UCSD-AML1 (cell line): ENCODE measurements around the gene OR10G3.

Experiments used
- DNase-seq: peaks from one replicate; lab custom pipeline; 2025; ENCODE audit not compliant: unreplicated experiment; lab: John Stamatoyannopoulos, UW

Gene OR10G3

DNA sequence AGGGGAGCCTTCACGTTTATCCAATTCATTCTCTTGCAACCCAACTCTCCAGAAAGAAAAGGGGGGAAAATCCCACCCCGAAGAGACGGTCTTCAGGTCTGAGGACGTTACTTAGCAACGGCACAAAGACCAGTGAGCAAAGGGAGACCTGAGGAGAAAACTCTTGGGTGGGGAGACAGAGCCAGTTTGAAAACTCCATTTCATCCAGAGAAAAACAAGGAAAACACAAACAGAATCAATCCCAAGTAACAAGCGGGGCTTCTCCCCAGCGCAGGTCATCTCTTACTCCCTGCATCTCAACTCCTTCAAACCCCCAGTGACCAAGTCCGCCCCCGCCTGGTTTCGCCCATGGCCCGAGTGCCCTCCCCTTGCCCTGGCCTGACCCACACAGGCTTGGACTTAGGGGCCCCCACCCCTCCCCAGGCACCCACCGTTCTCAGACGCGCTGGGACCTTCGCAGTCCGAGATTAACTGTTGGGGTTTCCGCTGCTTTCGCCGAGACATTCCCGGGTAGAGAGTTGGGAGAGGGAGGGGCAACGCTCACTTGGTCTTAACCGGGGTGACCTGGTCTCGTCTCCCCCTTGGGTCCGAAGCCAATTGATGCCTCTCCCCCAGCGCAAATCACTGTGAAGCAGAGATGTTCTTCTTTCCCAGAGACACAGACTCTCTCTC, 43.3 kb downstream of the OR10G3 start:
- DNase-seq: no peak

GRCh38 chr14:21535545-21536417, 44.1 kb downstream of the OR10G3 start:
- no peak for DNase-seq

DNA sequence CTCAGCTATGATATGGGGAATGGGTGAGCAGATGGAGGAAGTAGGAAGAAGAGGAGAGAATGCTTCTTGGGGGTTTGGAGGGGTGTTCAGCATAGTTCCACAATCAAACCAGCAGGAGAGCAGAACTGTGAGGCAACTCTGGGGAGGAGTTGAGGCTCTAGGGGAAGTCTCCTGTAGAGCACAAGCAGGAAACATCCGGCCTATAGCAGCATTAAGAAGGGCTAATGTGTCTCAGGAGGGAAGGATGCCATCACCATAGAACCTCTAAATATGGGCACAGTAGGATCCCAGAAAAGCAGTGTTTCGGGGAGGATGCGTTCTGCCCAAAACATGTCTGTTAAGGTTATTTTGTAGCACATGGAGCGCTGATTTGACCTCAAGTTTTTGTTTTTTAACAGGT, 45.3 kb downstream of the OR10G3 start:
- DNase-seq: no peak

DNA sequence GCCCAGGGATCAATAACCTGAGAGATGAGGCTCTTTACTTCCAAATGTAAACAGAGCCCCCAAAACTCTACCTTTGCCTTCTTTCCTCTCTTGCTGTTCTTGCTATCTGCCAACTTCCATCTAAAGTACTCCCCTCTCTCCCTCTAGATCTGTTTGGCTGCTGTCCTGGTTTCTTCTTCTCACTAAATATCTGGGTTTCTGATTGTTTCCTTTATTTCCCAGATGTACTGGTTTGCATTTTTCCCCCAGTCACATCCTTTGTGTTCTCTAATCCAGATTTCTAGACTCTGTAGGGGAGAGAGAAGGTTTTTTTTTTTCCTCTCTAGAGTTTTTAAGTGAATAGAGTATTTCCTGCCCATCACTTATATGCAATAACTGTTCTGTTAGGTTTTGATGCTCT, 46.6 kb downstream of the OR10G3 start:
- no peak for DNase-seq

GRCh38 chr14:21529515-21529914, 50.4 kb downstream of the OR10G3 start:
- DNase-seq: no peak

- no peak for DNase-seq
Measured at GRCh38 chr14:21528381-21529348, 51.2 kb downstream of the OR10G3 start.

DNA sequence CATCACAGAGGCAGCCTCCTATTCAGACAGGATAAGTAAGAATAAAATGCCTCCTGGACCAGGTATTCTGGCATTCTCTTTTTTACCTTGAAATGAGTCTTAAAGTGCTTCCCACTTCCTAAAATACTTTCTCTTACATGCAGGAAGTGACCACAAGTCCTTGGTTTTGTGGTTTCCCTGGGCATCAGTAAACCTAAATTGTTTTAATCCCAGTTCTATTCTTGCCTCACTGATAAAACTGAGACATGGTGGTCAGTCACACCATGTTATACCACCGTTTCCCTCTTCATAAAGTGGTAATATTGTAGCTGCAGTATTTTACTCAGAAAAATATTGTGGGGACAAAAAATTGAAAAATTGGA, 52.6 kb downstream of the OR10G3 start:
- no peak for DNase-seq

DNA sequence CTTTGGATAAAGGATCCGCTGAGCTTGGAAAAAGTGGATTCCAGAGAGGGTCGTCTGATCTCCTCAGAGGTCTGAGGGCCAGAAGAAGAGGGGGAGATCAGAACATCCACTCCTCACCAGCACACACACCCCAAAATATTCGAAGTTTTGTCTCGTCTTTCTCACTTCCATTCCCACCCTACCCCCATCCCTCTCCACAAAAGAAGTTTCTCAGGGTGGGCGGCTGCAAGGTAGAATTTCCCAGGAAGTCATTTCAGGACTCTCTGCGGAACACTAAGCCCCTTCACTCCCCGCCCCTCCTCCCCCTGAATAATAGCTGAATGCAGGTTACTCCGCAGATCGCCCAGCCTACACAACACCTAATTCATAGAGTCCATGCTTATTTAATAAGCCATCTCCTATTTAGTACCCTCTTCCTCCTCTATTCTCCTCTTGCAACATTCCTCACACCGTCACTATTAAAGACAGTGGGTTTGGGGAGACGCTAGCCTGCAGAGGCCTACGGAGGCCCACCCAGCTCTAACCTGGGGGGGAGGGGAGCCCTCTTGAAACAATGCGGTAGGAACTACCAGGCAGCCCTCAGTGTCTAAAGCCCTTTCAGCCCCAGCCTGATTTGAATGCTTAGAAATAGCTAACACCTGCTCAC, 53.1 kb downstream of the OR10G3 start:
- DNase-seq: peak; percentile 25

GRCh38 chr14:21525962-21526671, 53.8 kb downstream of the OR10G3 start, which contains the start of gene SALL2:
Gene SALL2, minus strand, starts transcription at chr14:21526346. Its CDS starts 219 bp downstream, at chr14:21526127.
- no peak for DNase-seq

DNA sequence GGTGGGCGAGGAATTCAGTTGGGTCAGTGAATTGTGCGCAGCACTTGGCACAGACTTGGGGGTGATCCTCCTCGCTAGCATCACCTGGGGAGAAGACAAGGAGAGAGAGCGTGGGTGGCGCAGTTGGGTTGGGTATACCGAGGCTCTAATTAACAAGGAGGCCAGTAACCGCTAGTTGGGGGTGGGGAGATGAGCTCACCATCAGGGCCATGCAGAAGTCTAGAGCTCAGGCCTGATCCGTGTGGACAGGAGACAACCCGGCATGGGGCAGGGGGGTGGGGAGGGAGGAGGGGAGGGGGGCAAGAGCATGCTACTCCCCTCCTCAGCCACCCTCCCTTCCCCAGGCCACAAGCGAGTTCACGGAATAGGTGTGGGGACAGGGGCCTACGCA, 54.3 kb downstream of the OR10G3 start:
- no peak for DNase-seq

- DNase-seq: no peak
Measured at GRCh38 chr14:21524575-21525490, 55.0 kb downstream of the OR10G3 start.

DNA sequence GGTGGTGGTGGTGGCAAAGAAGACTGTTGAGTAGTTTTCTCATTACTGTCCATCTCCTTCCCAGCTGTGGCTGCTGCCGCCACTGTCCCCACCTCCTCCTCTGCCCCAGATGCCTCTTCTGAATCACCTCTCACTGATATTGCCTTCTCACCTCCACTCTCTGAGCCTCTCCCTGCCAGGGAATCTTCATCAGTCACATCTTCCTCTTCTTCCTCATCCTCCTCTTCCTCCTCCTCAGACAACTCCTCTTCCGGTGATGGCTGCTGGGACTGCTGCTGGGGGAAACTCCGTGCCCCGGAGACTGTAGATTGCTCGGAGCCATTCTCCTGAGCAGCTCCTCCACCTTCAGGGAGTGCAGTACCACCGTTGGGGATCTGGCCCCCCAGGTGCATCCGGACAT, 56.7 kb downstream of the OR10G3 start:
- DNase-seq: no peak

DNA sequence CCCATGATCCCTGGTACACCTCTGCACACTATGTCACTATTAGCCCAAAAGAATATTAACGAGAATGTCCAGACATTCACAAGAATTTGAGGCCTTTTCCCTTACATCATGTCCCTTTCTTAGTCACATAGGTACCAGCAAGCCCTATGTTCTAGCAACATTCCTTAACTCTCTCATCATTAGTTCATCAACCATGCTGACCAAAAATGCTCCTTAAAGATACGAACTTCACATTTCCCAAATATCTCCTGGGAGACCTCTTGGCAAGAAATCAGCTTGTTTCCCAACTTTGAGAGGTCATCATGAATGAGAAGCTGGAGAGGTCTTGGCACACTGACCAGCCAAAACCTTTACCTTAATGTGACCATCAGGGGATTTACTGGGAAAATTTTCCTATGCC, 58.4 kb downstream of the OR10G3 start:
- no peak for DNase-seq

- DNase-seq: no peak
Measured at GRCh38 chr14:21520767-21521166, 59.1 kb downstream of the OR10G3 start.

DNA sequence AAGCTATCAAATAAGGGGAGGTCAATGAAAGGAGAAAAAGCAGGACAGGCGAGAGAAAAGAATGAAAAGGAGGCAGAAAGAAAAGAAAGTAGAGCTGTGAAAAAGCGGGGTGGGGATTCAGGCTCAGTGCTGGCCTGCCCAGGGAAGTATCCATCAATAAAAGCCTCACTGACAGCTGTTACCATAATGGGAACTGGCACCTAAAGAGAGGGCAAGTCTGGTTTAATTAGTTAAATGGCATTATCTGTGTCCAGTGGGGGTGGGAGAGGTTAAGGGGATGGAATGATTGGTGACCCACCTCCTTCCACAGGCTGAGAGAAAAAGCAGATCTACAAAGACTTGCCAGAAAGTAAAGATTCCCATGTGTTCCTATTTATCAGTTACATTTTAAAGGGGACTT, 61.2 kb downstream of the OR10G3 start:
- DNase-seq: no peak
